GM03348 (cell line): ENCODE measurements around the gene RSPO1.

ENCODE experiments used
- DNase-seq: peaks from one replicate; pipeline ENCODE4 v3.0.0; 2012; ENCODE audit warnings: low spot score

RSPO1 gene

GRCh38 chr1:37656881-37657280, 22.2 kb upstream of the RSPO1 start:
- DNase-seq = peak; percentile 33

GRCh38 chr1:37656026-37656425, 21.3 kb upstream of the RSPO1 start:
- no peak for DNase-seq

- DNase-seq = no peak
These were observed 20.6 kb upstream of the RSPO1 start for GRCh38 chr1:37655274-37655673.

- no peak for DNase-seq
These were observed 19.2 kb upstream of the RSPO1 start for GRCh38 chr1:37653906-37654305.

- DNase-seq = no peak
These were observed 18.3 kb upstream of the RSPO1 start for GRCh38 chr1:37652976-37653375.

GRCh38 chr1:37651803-37652202, 17.1 kb upstream of the RSPO1 start:
- DNase-seq = no peak

GRCh38 chr1:37650721-37651120, 16.0 kb upstream of the RSPO1 start:
- no peak for DNase-seq

GRCh38 chr1:37650173-37650572, 15.5 kb upstream of the RSPO1 start:
- DNase-seq = no peak

GRCh38 chr1:37647281-37647680, 12.6 kb upstream of the RSPO1 start:
- DNase-seq = no peak

- no peak for DNase-seq
These were observed 6.4 kb upstream of the RSPO1 start for GRCh38 chr1:37641059-37641458.

GRCh38 chr1:37636435-37636834, 1.7 kb upstream of the RSPO1 start:
- DNase-seq = no peak

- DNase-seq = no peak
These were observed 555 bp upstream of the RSPO1 start for GRCh38 chr1:37634992-37635902.

- DNase-seq = no peak
These were observed 801 bp downstream of the RSPO1 start for GRCh38 chr1:37633938-37634243.

- DNase-seq = no peak
These were observed 1.4 kb downstream of the RSPO1 start for GRCh38 chr1:37633040-37633937.

- DNase-seq = no peak
These were observed 3.7 kb downstream of the RSPO1 start for GRCh38 chr1:37631036-37631435.

- DNase-seq = no peak
These were observed 4.2 kb downstream of the RSPO1 start for GRCh38 chr1:37630426-37631028.

GRCh38 chr1:37629726-37630425, 4.8 kb downstream of the RSPO1 start:
- DNase-seq = no peak

- DNase-seq = no peak
These were observed 5.7 kb downstream of the RSPO1 start for GRCh38 chr1:37629008-37629407.

GRCh38 chr1:37628026-37628556, 6.6 kb downstream of the RSPO1 start:
- no peak for DNase-seq

- no peak for DNase-seq
These were observed 12.6 kb downstream of the RSPO1 start for GRCh38 chr1:37622131-37622530.

- DNase-seq = peak; percentile 76
These were observed 13.3 kb downstream of the RSPO1 start for GRCh38 chr1:37621326-37621870.

- DNase-seq = no peak
These were observed 14.0 kb downstream of the RSPO1 start for GRCh38 chr1:37620707-37621106.
